Spleen (tissue), 11 donors: ENCODE measurements around the gene GIGYF2. TPM values are rescaled to one million over a fixed set of nuclear protein-coding genes. Genes with fewer than 3 reads are reported as not detected.

Source experiments
- DNase-seq: peaks from one replicate; pipeline ENCODE4 v3.0.0-alpha.2; 2020
- H3K27ac ChIP-seq, 8 donors: fragments of 200-600 bp; sonication (generic) in 7 of 8; 1 replicate in 4 of 8; 2 replicates in 4 of 8; pipeline versions ENCODE4 v1.5.0 to v1.8.0; 2016 to 2021; ENCODE audit warnings: inconsistent platforms in 4 of 8, mild to moderate bottlenecking in 4 of 8, moderate library complexity in 1 of 8
- H3K27me3 ChIP-seq, 7 donors: fragments of 200-600 bp; sonication (generic) in 6 of 7; replicated peaks in 1 of 7; 1 replicate in 4 of 7; 2 replicates in 3 of 7; pipeline versions ENCODE4 v1.5.0 to v1.8.0; 2016 to 2021; ENCODE audit warnings: inconsistent platforms in 3 of 7, mild to moderate bottlenecking in 1 of 7
- H3K36me3 ChIP-seq, 6 donors: fragments of 200-600 bp; sonication (generic) in 5 of 6; 1 replicate in 4 of 6; 2 replicates in 2 of 6; pipeline versions ENCODE4 v1.5.0 to v1.8.0; 2016 to 2021; ENCODE audit warnings: inconsistent platforms in 2 of 6
- H3K4me1 ChIP-seq, 6 donors: fragments of 200-600 bp; sonication (generic) in 5 of 6; 1 replicate in 3 of 6; 2 replicates in 3 of 6; pipeline versions ENCODE4 v1.5.0 to v1.8.0; 2016 to 2021; ENCODE audit warnings: inconsistent platforms in 3 of 6
- H3K4me3 ChIP-seq, 8 donors: fragments of 200-600 bp; sonication (generic) in 7 of 8; 1 replicate in 4 of 8; 2 replicates in 4 of 8; pipeline versions ENCODE4 v1.5.0 to v1.8.0; 2016 to 2021; ENCODE audit warnings: inconsistent platforms in 4 of 8, mild to moderate bottlenecking in 4 of 8, moderate library complexity in 2 of 8
- H3K9me3 ChIP-seq, 8 donors: fragments of 200-600 bp; sonication (generic) in 7 of 8; 1 replicate in 4 of 8; 2 replicates in 4 of 8; pipeline versions ENCODE4 v1.5.0 to v1.8.0; 2016 to 2021; ENCODE audit warnings: inconsistent platforms in 4 of 8
- CTCF ChIP-seq, 11 experiments: fragments of 200-600 bp in 7 of 11; fragments of 450-650 bp in 4 of 11; sonication (generic) in 4 of 11; IDR thresholded peaks in 8 of 11; conservative IDR thresholded peaks in 3 of 11; 1 replicate in 7 of 11; 2 replicates in 4 of 11; pipeline versions ENCODE4 v1.4.0 to v1.8.0; 2016 to 2021; ENCODE audit warnings: antibody characterized with exemption in 11 of 11, inconsistent platforms in 4 of 11, mild to moderate bottlenecking in 1 of 11
- POLR2A ChIP-seq, 3 donors: fragments of 450-650 bp; IDR thresholded peaks; one replicate each; pipeline ENCODE4 v1.5.1; 2017; ENCODE audit warnings: antibody characterized with exemption in 3 of 3, mild to moderate bottlenecking in 1 of 3
- POLR2AphosphoS5 ChIP-seq, 3 donors: sonication (generic); formaldehyde crosslinking; IDR thresholded peaks; one replicate each; pipeline ENCODE4 v1.5.1; 2017; ENCODE audit warnings: antibody characterized with exemption in 3 of 3
- WGBS, 5 donors: extraction: QIAGEN DNeasy Blood & Tissue Kit in 3 of 5; methylation state at CpG; one replicate each; pipeline versions ENCODE4 v1.1.5 to v1.1.7; 2013 to 2018; 5-methylcytosine and 5-hydroxymethylcytosine counted together
- intact Hi-C: fragments of 100-400 bp; cut with DNase I; formaldehyde crosslinking; loops from one replicate; pipeline ENCODE4 v1.15.0; 2023; ENCODE audit warnings: low total_unique reads
- polyA plus RNA-seq, 3 donors: library from polyadenylated mRNA; stranded (reverse); fragments of 200-250 nt; gene quantifications; one replicate each; pipeline ENCODE4 v1.2.1, GENCODE V29; 2013
- total RNA-seq, 7 donors: library from RNA; depleted of rRNA in 3 of 7; stranded (reverse); fragments of >200 nt in 3 of 7; fragmentation: NEBNext Ultra II Directional in 4 of 7; extraction: Animal tissue kit (Norgen Biotek cat#: 25700) in 4 of 7; gene quantifications; one replicate each; pipeline versions ENCODE4 v1.1.0 to v1.2.1, GENCODE V29; 2016 to 2021
- donor health status: healthy with polysubstance abuse.
- donor health status: DM: no; HTN: no; CAD: no; lungs with moderate emphysema.
- donor health status: DM: no; HTN: no; CAD: no.
- donor health status: Bipolar disorder and iron deficiency.
- donor health status: healthy.
- donor health status: DM: no; HTN: no; CAD: no.
- donor health status: DM: yes; HTN: yes; CAD: no.

Gene GIGYF2
- total and polyA plus RNA-seq, 10 donors: 7.3 to 116 (median 97.2) TPM

DNA sequence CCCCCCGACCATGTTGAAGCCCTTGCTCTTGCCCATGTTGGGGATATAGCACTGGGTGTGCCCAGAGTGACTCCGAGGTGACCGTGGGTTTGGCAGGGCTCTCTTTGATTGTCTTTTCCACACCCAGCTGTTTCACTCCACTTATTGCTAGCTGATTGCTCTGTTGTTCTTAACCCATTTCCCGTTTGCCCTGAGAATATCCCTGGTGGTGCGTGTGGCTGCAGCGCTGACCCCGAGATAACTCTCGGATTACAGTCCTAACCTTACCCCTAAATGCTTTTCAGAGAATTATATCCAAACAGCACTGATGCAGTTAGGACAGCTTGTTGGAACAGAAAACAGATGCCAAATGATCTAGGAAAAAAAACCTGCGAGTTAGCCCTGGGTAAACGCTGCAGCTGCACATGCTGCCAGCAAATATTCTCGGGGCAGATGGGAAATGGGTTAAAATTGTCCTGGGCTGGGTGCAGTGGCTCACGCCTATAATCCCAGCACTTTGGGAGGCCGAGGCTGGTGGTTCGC lies 138.6 kb downstream of the GIGYF2 start:
- intact Hi-C loops: no loop called here

GRCh38 chr2:232836934-232837333 lies 139.8 kb downstream of the GIGYF2 start:
- 87 to 94% (median 89%) methylated on average over 4 of the region's 4 CpGs for WGBS, 5 donors
- H3K27me3 ChIP-seq: no peaks in the 10 kb centered on the region
- H3K27ac ChIP-seq: peak overlapping the region in 3 of 8 donors; percentile 21 to 84 (median 76)
- H3K9me3 ChIP-seq: no peaks in the 10 kb centered on the region
- H3K4me3 ChIP-seq: no peak overlapping the region
- no peak for TF ChIP-seq CTCF (IDR thresholded peaks at IDR 0.05 in 8 of 11, conservative IDR thresholded peaks at IDR 0.05 in 3 of 11)
- DNase-seq: no peak
- intact Hi-C loops: no loop called here
- peaks cover 18 to 46% (median 33%) of the 10 kb centered on the region in 6 donors for H3K4me1 ChIP-seq
- H3K36me3 ChIP-seq: peaks cover 0 to 94% (median 67%) of the 10 kb centered on the region in 6 donors

More for the DNA sequence above, 138.6 kb downstream of the GIGYF2 start:
- peaks cover 0 to 94% (median 66%) of the 10 kb centered on the region in 6 donors for H3K36me3 ChIP-seq
- H3K4me3 ChIP-seq: no peak overlapping the region
- H3K9me3 ChIP-seq: no peaks in the 10 kb centered on the region
- no peak for DNase-seq
- 84 to 96% (median 92%) methylated on average over 14 of the region's 14 CpGs for WGBS, 5 donors
- peaks cover 18 to 41% (median 33%) of the 10 kb centered on the region in 6 donors for H3K4me1 ChIP-seq
- no peak overlapping the region for H3K27ac ChIP-seq
- no peaks in the 10 kb centered on the region for H3K27me3 ChIP-seq
- TF ChIP-seq CTCF (IDR thresholded peaks at IDR 0.05 in 8 of 11, conservative IDR thresholded peaks at IDR 0.05 in 3 of 11): no peak
- TF ChIP-seq POLR2A (IDR thresholded peaks at IDR 0.05): no peak
- TF ChIP-seq POLR2AphosphoS5 (IDR thresholded peaks at IDR 0.05): no peak

GRCh38 chr2:232838406-232838874 lies 141.3 kb downstream of the GIGYF2 start:
- 36 to 48% (median 41%) methylated on average over 2 of the region's 2 CpGs for WGBS, 5 donors
- DNase-seq: peak; percentile 84
- Histone ChIP-seq H3K9me3 (no peaks in the 10 kb centered on the region), H3K36me3 (peaks cover 0 to 94% (median 59%) of the 10 kb centered on the region in 6 donors), H3K4me3 (peak overlapping the region in 1 of 8 donors; percentile 7), H3K4me1 (peaks cover 18 to 46% (median 33%) of the 10 kb centered on the region in 6 donors), H3K27ac (peak overlapping the region; percentile 23 to 84 (median 74)), H3K27me3 (no peaks in the 10 kb centered on the region)
- TF ChIP-seq CTCF (IDR thresholded peaks at IDR 0.05 in 8 of 11, conservative IDR thresholded peaks at IDR 0.05 in 3 of 11) (no peak), POLR2AphosphoS5 (IDR thresholded peaks at IDR 0.05) (no peak)
- intact Hi-C loops: no loop called here

- TF ChIP-seq POLR2AphosphoS5 (IDR thresholded peaks at IDR 0.05): peak in 1 of 3 donors; percentile 79
- no peak for TF ChIP-seq POLR2A (IDR thresholded peaks at IDR 0.05)
- intact Hi-C loops: no loop called here
- peaks cover 18 to 46% (median 33%) of the 10 kb centered on the region in 6 donors for H3K4me1 ChIP-seq
- H3K27ac ChIP-seq: peak overlapping the region in 7 of 8 donors; percentile 49 to 84 (median 76)
- H3K36me3 ChIP-seq: peaks cover 0 to 94% (median 58%) of the 10 kb centered on the region in 6 donors
- H3K4me3 ChIP-seq: peak overlapping the region in 1 of 8 donors; percentile 32
- no peaks in the 10 kb centered on the region for H3K27me3 ChIP-seq
- 30 to 38% (median 31%) methylated on average over 9 of the region's 9 CpGs for WGBS, 5 donors
- no peak for DNase-seq
- H3K9me3 ChIP-seq: no peaks in the 10 kb centered on the region
Observed at GRCh38 chr2:232839411-232840079, 142.4 kb downstream of the GIGYF2 start.
